HepG2 (cell line): ENCODE data around the gene SLC9A9. TPM values are rescaled to one million over a fixed set of nuclear protein-coding genes. Genes with fewer than 3 reads are reported as not detected.

Experiments used
- ATAC-seq: fragments of 200-7000 bp; cut with Tn5 transposase; 3 replicates; pipeline ENCODE4 v1.9.1; 2020; ENCODE audit warnings: mild to moderate bottlenecking, moderate library complexity
- BruUV-seq: library from RNA; stranded (reverse); fragments of 400-500 nt; replicated peaks from 2 replicates; lab custom pipeline; 2021; lab: Mats Ljungman, UMichigan
- CTCF ChIA-PET: fragments of 300-600 bp; formaldehyde crosslinking; extraction: SDS; loops from one replicate; lab custom pipeline; 2021; ENCODE audit warnings: low total read pairs, inconsistent platforms, low intra/inter-chr PET ratio; lab: Yijun Ruan, JAX
- POLR2A ChIA-PET: fragments of 350-600 bp; sonication (Branson Sonifier 250); formaldehyde crosslinking; loops from one replicate; lab custom pipeline; 2020; ENCODE audit warnings: antibody characterized with exemption, inconsistent platforms; lab: Yijun Ruan, JAX
- DNase-seq: peaks from one replicate; pipeline ENCODE4 v3.0.0-alpha.2; 2015; ENCODE audit warnings: low spot score
- FAIRE-seq: peaks from 3 replicates; lab custom pipeline; 2011; peaks lifted over from hg19 to GRCh38; lab: Jason Lieb, UNC
- H2AFZ ChIP-seq: one replicate; pipeline ENCODE4 v1.6.1; 2011; ENCODE audit warnings: low read length, inconsistent platforms
- H3K27ac ChIP-seq: fragments of 300-600 bp; 3 replicates; pipeline ENCODE4 v1.8.0; 2011; ENCODE audit warnings: mixed run types, mild to moderate bottlenecking, mixed read lengths, low read length, inconsistent platforms; ENCODE audit not compliant: insufficient read depth; ENCODE audit errors: extremely low read length
- H3K27me3 ChIP-seq, 2 experiments: fragments of 200-600 bp in 1 of 2; 2 replicates in 1 of 2; 3 replicates in 1 of 2; pipeline versions ENCODE4 v1.6.0 to v1.8.0; 2011; ENCODE audit warnings: low read length in 2 of 2, mild to moderate bottlenecking in 2 of 2, moderate library complexity in 2 of 2, inconsistent platforms in 1 of 2; ENCODE audit not compliant: insufficient read depth in 2 of 2, control insufficient read depth in 1 of 2
- H3K36me3 ChIP-seq, 2 experiments: fragments of 200-600 bp in 1 of 2; replicated peaks in 1 of 2; 2 replicates in 1 of 2; 3 replicates in 1 of 2; pipeline versions ENCODE4 v1.5.1 to v1.8.0; 2011; ENCODE audit warnings: low read length in 2 of 2, inconsistent platforms in 1 of 2; ENCODE audit not compliant: insufficient read depth in 2 of 2, control insufficient read depth in 1 of 2
- H3K4me1 ChIP-seq: 2 replicates; pipeline ENCODE4 v1.5.1; 2012; ENCODE audit warnings: low read length, inconsistent platforms; ENCODE audit not compliant: insufficient read depth
- H3K4me2 ChIP-seq: 2 replicates; pipeline ENCODE4 v1.6.0; 2011; ENCODE audit warnings: low read depth, low read length, inconsistent platforms
- H3K4me3 ChIP-seq, 3 experiments: fragments of 200-600 bp in 1 of 3; sonication (generic), shearing (Covaris generic) in 1 of 3; replicated peaks in 1 of 3; 2 replicates each; pipeline ENCODE4 v1.5.1; 2011 to 2016; ENCODE audit warnings: low read length in 3 of 3, inconsistent platforms in 2 of 3, low read depth in 2 of 3, mild to moderate bottlenecking in 2 of 3, control low read depth in 1 of 3, mixed read lengths in 1 of 3; ENCODE audit not compliant: insufficient read depth in 1 of 3
- H3K79me2 ChIP-seq: one replicate; pipeline ENCODE4 v1.6.1; 2011; ENCODE audit warnings: low read length, inconsistent platforms; ENCODE audit not compliant: insufficient read depth
- H3K9ac ChIP-seq: 2 replicates; pipeline ENCODE4 v1.6.0; 2011; ENCODE audit warnings: mild to moderate bottlenecking, low read depth, low read length, inconsistent platforms; ENCODE audit not compliant: insufficient read depth
- H3K9me3 ChIP-seq: 2 replicates; pipeline ENCODE4 v1.5.1; 2012; ENCODE audit warnings: mild to moderate bottlenecking, low read length
- H4K20me1 ChIP-seq: 2 replicates; pipeline ENCODE4 v1.6.0; 2011; ENCODE audit warnings: inconsistent platforms, mild to moderate bottlenecking, low read length, moderate library complexity; ENCODE audit not compliant: insufficient read depth
- ETV5 ChIP-seq: IDR thresholded peaks from 2 replicates; pipeline ENCODE4 v1.6.1; 2018; ENCODE audit warnings: missing biosample characterization, missing genetic modification reagents, inconsistent platforms, borderline replicate concordance
- GTF3A ChIP-seq: sonication (generic); formaldehyde crosslinking; conservative IDR thresholded peaks from 2 replicates; pipeline ENCODE4 v1.4.0; 2020; ENCODE audit warnings: mild to moderate bottlenecking, missing genetic modification reagents
- KAT8 ChIP-seq: IDR thresholded peaks from 2 replicates; pipeline ENCODE4 v1.6.1; 2016; ENCODE audit warnings: missing genetic modification reagents, missing compliant biosample characterization
- MLLT10 ChIP-seq: sonication (generic); formaldehyde crosslinking; IDR thresholded peaks from 2 replicates; pipeline ENCODE4 v1.4.0; 2020; ENCODE audit warnings: missing genetic modification reagents
- SMAD1 ChIP-seq: sonication (generic); formaldehyde crosslinking; IDR thresholded peaks from 2 replicates; pipeline ENCODE4 v1.4.0; 2020; ENCODE audit warnings: missing genetic modification reagents, low read depth, mild to moderate bottlenecking, borderline replicate concordance
- SRY ChIP-seq: sonication (generic); formaldehyde crosslinking; IDR thresholded peaks from 2 replicates; pipeline ENCODE4 v1.8.0; 2022; ENCODE audit warnings: mild to moderate bottlenecking, missing genetic modification reagents
- SYNCRIP ChIP-seq: fragments of 200-400 bp; formaldehyde crosslinking; IDR thresholded peaks from 2 replicates; pipeline ENCODE4 v1.6.1; 2018; ENCODE audit warnings: mild to moderate bottlenecking, low read depth, low read length; ENCODE audit not compliant: insufficient read depth
- ZBTB7A ChIP-seq: sonication (generic); formaldehyde crosslinking; IDR thresholded peaks from 2 replicates; pipeline ENCODE4 v1.8.0; 2022; ENCODE audit warnings: mild to moderate bottlenecking, missing genetic modification reagents
- ZFP90 ChIP-seq: sonication (generic); formaldehyde crosslinking; IDR thresholded peaks from 2 replicates; pipeline ENCODE4 v1.8.0; 2022; ENCODE audit warnings: missing genetic modification reagents, mild to moderate bottlenecking, inconsistent platforms, borderline replicate concordance
- ZNF720 ChIP-seq: sonication (generic); formaldehyde crosslinking; IDR thresholded peaks from 2 replicates; pipeline ENCODE4 v1.4.0; 2020; ENCODE audit warnings: missing genetic modification reagents
- ZNF781 ChIP-seq: sonication (generic); formaldehyde crosslinking; IDR thresholded peaks from 2 replicates; pipeline ENCODE4 v1.5.1; 2020; ENCODE audit warnings: borderline replicate concordance, mild to moderate bottlenecking, missing genetic modification reagents; ENCODE audit errors: not compliant biosample characterization
- WGBS: methylation state at CpG from one replicate; pipeline ENCODE4 v1.1.6; 2017; ENCODE audit warnings: low lambda C conversion rate; 5-methylcytosine and 5-hydroxymethylcytosine counted together
- in situ Hi-C: cut with HindIII; loops from 2 replicates; pipeline ENCODE4 v1.10.0; 2017; ENCODE audit warnings: low pct_unique_long_range_greater_than_20kb; ENCODE audit not compliant: extremely low pct_ligation_motif_present
- intact Hi-C: fragments of 100-400 bp; cut with micrococcal nuclease; formaldehyde crosslinking; loops from one replicate; pipeline ENCODE4 v1.10.0; 2022; ENCODE audit not compliant: unreplicated experiment
- polyA plus RNA-seq, 8 experiments: library from polyadenylated mRNA; depleted of rRNA in 3 of 8; stranded (reverse) in 7 of 8; unstranded in 1 of 8; fragments of >200 nt; fragmentation: Illumina TruSeq in 4 of 8; extraction: Trizol in 4 of 8; gene quantifications; 2 replicates each; pipeline versions ENCODE4 v1.2.1 to v1.2.3, GENCODE V29; 2011 to 2016; ENCODE audit warnings: low read depth in 4 of 8, missing spikeins in 1 of 8, mixed read lengths in 1 of 8; ENCODE audit not compliant: insufficient read depth in 1 of 8
- total RNA-seq, 5 experiments: library from RNA; depleted of rRNA; stranded (reverse); fragments of >200 nt; fragmentation: Illumina TruSeq; extraction: Trizol; gene quantifications; 2 replicates each; pipeline ENCODE4 v1.2.3, GENCODE V29; 2016; ENCODE audit warnings: low read depth in 1 of 5
- TF ChIP-seq, protein P1 (sequence below): sonication (generic); formaldehyde crosslinking; IDR thresholded peaks from 2 replicates; pipeline ENCODE4 v1.5.0; 2020; ENCODE audit warnings: missing genetic modification reagents
- TF ChIP-seq, protein P2 (sequence below): IDR thresholded peaks from 2 replicates; pipeline ENCODE4 v1.6.1; 2016
- TF ChIP-seq, protein P3 (sequence below): sonication (generic); formaldehyde crosslinking; IDR thresholded peaks from 2 replicates; pipeline ENCODE4 v1.8.0; 2022; ENCODE audit warnings: missing genetic modification reagents, low read depth, mild to moderate bottlenecking, borderline replicate concordance

The SLC9A9 gene
- total and polyA plus RNA-seq, 2 of the 13 experiments (the other 11 are each of a cell fraction or from before 2014, with no cell fraction given), result not detected

GRCh38 chr3:143855183-143855582 lies 6.9 kb upstream of the SLC9A9 start:
- no peak overlapping the region for H3K9ac ChIP-seq
- in situ Hi-C loops (no loop called here), intact Hi-C loops (no loop called here)
- no peak overlapping the region for H3K27ac ChIP-seq
- FAIRE-seq (no peak), ATAC-seq (no peak), DNase-seq (no peak)
- POLR2A ChIA-PET, result no interaction called here
- no peaks in the 10 kb centered on the region for H3K4me1 ChIP-seq
- CTCF ChIA-PET, result no interaction called here
- TF ChIP-seq GTF3A (no peak), ETV5 (no peak), ZFP90 (CRISPR knock-in tag) (no peak)
- TF ChIP-seq, protein P1, sequence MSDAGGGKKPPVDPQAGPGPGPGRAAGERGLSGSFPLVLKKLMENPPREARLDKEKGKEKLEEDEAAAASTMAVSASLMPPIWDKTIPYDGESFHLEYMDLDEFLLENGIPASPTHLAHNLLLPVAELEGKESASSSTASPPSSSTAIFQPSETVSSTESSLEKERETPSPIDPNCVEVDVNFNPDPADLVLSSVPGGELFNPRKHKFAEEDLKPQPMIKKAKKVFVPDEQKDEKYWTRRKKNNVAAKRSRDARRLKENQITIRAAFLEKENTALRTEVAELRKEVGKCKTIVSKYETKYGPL (CRISPR knock-in tag), result no peak
- H3K79me2 ChIP-seq, result no peaks in the 10 kb centered on the region
- H3K4me3 ChIP-seq, result no peak overlapping the region
- no peak overlapping the region for H3K4me2 ChIP-seq
- H3K9me3 ChIP-seq, result no peaks in the 10 kb centered on the region
- no peaks in the 10 kb centered on the region for H4K20me1 ChIP-seq
- H3K27me3 ChIP-seq, result no peaks in the 10 kb centered on the region
- no peak overlapping the region for H2AFZ ChIP-seq
- no peaks in the 10 kb centered on the region for H3K36me3 ChIP-seq
- 34% methylated on average over 3 of the region's 3 CpGs for WGBS
- BruUV-seq, result no TSS peak

GRCh38 chr3:143851331-143852017 lies 3.2 kb upstream of the SLC9A9 start:
- Histone ChIP-seq H3K36me3 (no peaks in the 10 kb centered on the region), H3K27me3 (no peaks in the 10 kb centered on the region), H2AFZ (no peak overlapping the region), H3K4me2 (no peak overlapping the region), H3K27ac (no peak overlapping the region), H3K79me2 (no peaks in the 10 kb centered on the region), H3K4me1 (no peaks in the 10 kb centered on the region), H3K9ac (no peak overlapping the region), H3K4me3 (no peak overlapping the region), H3K9me3 (no peaks in the 10 kb centered on the region), H4K20me1 (no peaks in the 10 kb centered on the region)
- CTCF ChIA-PET, result no interaction called here
- 3% methylated on average over 5 of the region's 5 CpGs for WGBS
- DNase-seq, result no peak
- no TSS peak for BruUV-seq
- ATAC-seq, result 0 out of 3 replicates have a peak, but pooled peaks have one; percentile 53
- intact Hi-C loops (no loop called here), in situ Hi-C loops (no loop called here)
- POLR2A ChIA-PET, result no interaction called here
- no peak for FAIRE-seq
- TF ChIP-seq MLLT10 (CRISPR knock-in tag) (no peak), ZBTB7A (CRISPR knock-in tag) (no peak), SRY (CRISPR knock-in tag) (no peak), ZNF781 (CRISPR knock-in tag) (no peak), SMAD1 (CRISPR knock-in tag) (no peak), SYNCRIP (no peak), KAT8 (CRISPR knock-in tag) (no peak), ZNF720 (CRISPR knock-in tag) (no peak)
- TF ChIP-seq, protein P2, sequence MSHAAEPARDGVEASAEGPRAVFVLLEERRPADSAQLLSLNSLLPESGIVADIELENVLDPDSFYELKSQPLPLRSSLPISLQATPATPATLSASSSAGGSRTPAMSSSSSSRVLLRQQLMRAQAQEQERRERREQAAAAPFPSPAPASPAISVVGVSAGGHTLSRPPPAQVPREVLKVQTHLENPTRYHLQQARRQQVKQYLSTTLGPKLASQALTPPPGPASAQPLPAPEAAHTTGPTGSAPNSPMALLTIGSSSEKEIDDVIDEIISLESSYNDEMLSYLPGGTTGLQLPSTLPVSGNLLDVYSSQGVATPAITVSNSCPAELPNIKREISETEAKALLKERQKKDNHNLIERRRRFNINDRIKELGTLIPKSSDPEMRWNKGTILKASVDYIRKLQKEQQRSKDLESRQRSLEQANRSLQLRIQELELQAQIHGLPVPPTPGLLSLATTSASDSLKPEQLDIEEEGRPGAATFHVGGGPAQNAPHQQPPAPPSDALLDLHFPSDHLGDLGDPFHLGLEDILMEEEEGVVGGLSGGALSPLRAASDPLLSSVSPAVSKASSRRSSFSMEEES, result no peak
- TF ChIP-seq, protein P3, sequence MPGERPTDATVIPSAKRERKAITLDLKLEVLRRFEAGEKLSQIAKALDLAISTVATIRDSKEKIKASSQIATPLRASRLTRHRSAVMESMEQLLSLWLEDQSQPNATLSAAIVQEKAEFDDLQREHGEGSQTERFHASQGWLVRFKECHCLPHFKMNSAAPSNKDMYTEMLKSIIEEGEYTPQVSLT (CRISPR knock-in tag), result no peak
